SK-N-MC (cell line): ENCODE data around the gene CALML3.

Experiments used
- EZH2 ChIP-seq: fragments of 200-600 bp; sonication (generic); IDR thresholded peaks from one replicate; pipeline ENCODE4 v1.6.1; 2017; ENCODE audit warnings: antibody characterized with exemption
- POLR2AphosphoS5 ChIP-seq: IDR thresholded peaks from 2 replicates; pipeline ENCODE4 v1.6.1; 2012; ENCODE audit warnings: mild to moderate bottlenecking, low read depth, low read length, borderline replicate concordance

DNA sequence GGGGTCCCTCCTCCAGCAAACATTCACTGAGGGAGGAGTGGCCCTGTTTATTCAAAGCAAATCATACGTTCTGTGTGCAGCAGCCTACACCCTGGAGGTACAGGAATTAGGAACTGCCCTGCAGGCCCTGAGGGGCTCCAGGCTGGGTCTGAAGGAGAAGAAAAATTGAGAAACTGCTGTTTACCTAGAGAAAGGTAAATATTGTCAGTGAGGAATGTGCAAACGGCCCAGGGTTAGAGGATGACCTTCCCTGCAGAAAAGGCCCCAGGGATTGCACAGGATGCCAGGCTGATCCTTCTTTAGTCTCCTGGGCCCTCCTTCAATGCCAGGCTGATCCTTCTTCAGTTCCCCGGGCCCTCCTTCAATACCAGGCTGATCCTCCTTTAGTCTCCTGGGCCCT lies 31.1 kb upstream of the CALML3 start:
- TF ChIP-seq EZH2 = no peak
- TF ChIP-seq POLR2AphosphoS5 = no peak
